AG08396 (cell line): ENCODE results near the gene MTARC1.

Experiments
- DNase-seq: peaks from one replicate; pipeline ENCODE4 v3.0.0; 2012; ENCODE audit warnings: low spot score, mixed read lengths

MTARC1 gene

DNA sequence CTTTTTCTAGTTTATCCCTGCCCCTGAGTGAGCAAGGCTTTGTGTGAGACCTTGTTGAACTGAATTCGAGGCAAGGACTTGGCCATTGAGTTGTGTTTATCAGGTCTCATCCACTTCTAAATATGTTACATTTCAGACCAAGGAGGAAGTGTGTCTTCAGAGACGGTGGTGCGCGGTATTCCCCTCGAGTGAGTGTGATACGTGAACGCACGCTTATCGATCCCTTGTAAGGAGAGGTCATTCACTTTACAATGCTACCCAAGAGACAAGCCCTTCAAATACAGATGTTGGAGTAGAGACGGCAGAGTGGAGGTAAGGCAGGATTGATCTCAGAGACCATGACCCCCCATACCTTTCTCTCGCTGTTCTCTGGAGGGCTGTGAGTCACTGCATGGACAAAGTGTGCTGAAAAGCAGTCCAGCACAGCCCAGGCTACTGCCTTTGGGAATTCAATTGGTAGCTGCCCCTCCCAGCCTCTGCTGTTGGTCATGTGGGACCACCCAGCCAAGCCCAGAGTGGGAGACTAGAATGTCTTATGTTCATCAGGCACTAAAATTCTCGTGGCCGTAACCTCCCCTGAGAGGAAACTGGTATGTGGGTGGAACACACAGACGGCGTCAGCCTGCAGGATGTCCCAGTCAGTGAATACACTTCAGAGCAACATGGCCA is 16.3 kb upstream of the MTARC1 start:
- no peak for DNase-seq

DNA sequence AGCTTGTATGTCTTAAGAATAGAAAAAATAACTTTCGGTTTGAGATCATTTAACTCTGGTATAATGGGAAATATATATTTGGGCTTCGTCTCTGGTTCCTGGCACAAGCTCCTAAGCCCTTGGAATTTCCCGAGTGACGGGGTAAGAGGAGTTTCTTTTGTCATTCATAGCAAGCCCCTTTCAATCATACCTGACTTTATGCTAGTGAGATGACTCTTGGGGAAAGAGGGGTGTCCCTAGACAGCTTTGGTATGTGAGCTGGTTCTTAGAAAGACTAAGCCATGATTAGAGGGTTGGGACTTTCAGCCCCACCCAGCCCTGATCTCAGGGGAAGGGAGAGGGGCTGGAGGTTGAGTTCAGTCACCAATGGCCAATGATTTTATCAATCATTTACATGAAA is 13.9 kb upstream of the MTARC1 start:
- no peak for DNase-seq

DNA sequence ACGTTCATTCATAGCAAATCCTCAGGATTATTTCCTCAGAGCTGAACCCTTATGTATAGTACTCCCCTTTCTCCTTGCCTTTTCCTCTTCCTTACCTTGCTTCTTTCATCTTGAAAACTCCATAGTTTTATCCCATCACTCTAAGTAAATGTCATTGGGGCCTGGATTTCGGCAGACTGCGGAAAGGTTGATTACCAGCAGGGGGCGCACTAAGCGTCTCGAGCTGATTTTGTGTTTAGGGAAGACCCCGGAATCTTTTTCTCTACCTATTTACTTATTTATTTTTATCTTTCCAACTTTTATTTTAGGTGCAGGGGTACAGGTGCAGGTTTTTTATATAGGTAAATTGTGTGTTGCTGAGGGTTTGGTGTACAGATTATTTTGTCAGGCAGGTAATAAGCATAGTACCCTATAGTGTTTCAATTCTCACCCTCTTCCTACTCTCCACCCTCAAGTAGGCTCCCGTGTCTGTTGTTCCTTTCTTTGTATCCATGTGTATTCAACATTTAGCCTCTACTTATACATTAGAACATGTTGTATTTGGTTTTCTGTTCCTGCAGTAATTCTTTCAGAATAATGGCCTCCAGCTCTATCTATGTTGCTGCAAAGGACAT is 11.4 kb upstream of the MTARC1 start:
- DNase-seq, result peak; percentile 44

DNA sequence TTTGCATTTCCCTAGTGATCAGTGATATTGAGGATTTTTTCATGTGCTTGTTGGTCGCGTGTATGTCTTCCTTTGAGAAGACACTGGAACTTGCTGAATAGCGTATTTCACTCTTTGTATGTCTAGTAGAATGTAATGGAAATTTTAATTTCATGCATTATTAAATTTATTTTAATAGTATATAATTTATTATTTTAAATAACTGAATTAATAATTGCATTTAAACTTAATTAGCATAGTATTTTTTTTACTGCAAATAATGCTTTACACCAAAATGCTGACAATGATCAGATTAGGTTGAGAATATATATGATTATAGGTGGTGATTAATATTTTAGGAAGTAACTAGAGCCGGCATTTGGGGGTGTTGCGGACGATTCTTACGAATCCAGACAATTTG is 10.5 kb upstream of the MTARC1 start:
- no peak for DNase-seq

DNA sequence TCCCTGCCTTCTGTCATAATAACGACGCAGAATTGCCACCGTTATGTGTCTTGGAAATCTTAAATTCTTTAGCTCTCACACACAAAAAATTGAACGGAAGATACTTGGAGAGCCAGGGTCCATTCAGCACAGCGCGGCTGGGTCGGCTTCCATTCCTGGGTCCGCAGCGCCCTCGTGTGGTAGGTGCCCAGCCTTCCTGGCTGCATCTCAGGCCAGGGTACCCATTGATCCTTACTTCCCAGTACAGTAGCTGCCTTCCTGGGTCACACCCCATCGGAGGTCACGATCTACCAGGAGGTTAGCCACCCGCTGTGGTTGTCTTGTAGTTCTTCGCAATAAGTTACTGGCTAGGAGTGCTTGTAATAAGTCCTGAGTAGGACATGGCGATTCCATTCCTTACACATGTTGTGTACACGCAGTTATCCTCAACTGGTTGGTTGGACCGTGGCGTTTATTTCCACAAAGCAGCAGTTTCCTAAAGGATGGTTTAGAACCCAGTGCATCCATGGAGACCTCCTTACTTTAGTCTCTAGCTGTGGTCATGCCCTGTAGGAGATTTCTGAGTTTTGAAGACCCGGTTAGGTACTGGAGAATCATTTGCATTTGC is 9.9 kb upstream of the MTARC1 start:
- peak; percentile 88 for DNase-seq

DNA sequence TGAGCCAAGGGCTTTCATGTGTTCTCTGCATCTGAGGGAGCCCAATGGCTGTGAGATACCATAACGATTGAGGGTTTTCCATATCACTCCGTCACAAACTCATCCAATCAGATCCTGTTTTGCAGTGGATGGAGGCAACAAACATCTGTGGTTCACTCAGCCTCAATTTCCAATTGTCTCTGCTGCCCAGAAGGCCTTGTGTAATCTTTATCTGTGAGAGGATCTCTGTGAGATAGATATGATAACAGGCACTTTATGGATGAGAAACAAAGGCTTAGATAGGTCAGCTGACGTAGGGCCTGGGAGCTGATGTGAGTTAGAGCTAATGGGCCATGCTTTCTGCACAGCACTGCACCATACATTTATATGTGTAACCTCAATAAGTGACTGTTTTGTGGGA is 3.3 kb upstream of the MTARC1 start:
- no peak for DNase-seq

DNA sequence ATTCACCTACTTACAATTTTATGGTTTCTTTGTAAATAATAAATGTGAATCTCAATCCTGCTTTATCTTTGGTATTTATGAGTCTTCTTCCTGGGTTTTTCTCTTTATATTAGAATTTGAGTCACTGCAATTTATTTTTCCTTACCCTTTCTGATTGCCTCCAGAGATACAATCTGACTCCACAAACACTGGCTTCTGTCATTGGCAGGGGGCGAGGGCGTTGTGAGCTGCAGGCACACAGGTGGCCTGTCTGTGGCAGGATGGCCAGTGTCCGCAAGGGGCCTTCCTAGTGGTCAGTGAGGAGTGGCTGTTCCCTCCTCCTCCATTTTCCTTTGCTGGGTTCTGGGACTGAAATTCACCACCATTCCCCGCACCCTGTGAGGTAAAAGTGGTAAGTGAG is 2.0 kb upstream of the MTARC1 start:
- no peak for DNase-seq

DNA sequence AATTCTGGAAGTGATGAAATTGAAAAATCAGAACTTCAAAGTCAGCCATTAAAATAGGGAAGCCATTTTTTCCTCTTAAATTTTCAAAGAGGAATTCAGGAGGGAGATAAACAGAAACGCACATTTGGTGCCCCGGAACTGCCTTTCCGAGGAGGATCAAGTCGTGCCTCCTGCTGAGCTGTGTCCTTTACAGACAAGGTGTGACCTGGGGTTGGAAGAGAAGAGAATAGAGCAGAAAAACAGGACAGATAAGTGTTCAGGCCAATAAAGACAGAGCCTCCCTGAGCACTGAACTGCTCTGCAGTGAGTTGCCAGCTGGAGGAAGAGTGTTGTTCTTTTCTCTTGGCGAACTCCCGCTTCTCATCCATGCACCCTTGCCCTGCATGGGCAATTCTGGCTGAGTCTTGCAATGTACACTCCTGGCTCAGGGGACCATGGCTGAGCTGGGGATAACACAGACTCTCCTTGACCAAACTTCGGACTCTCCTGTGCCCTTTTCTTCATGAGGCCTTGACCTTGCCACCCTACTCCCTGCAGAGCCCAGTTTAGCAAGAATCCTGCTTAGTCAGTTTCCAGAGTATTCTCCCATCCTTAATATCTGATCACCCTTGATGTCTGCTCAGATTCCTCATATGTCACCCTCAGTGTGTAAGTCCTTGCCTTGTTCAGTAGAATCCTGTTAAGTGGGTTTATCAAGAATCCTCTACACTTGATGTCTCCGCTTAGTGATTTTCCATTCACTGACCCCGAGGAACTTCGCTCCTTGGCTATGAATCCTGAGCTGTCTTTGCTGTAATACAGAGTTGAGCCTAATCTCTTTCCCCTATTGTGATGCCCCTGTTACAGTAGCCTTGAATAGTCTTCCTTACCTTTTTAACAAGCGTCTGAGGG is 1.3 kb upstream of the MTARC1 start:
- DNase-seq, result no peak

DNA sequence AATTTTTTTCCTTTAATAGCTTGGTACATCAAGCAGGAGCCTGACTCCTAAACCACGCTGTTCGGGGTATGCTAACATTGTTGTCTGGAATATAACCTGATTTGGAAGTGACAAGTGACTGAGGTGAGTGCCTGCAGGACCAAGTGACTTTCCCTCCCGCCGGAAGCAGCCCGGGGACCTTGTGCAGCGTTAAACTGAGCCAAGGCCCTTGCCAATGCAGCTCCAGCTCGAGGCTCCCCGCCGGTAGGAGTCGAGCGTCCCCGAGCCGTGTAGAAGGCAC is 716 bp upstream of the MTARC1 start:
- peak; percentile 24 for DNase-seq

DNA sequence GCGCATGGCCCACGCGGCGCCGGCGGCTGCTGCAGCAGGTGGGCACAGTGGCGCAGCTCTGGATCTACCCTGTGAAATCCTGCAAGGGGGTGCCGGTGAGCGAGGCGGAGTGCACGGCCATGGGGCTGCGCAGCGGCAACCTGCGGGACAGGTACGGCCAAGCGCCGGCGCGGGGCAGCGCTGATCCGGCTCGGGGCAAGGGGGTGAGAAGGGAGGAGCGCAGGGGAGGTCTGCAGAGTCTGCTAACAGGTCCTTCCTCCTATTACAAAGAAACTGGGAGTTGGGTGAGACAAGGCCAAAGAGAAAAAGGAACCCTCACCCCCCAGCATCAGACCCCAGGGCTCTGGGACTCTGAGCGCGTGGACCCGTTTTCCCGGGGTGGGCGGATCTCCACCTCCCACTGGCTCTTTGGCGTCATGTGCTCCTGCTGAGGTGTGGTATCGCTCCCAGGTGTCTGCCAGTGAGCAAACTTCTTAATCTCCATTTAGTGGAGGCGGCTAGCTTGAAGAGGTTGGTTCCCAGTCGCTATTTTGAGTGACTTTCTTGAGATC is 431 bp downstream of the MTARC1 start:
- no peak for DNase-seq

DNA sequence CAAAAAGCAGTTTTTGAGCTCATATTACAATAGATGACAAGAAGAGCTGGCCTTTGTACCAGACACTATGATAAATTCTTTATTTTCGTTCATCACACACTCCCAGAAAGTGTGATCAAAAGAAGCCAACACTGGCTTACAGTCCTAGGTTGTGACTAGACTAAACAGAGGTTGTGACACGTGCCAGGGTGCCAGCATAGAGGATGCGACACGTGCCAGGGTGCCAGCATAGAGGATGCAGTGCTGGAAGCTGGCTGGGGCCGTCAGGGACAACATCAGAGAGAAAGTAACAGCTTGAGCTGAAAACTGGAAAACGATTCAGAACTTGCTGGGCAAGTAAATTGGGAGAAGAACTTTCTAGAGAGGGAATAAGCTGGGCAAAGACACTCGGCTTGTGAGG is 2.2 kb downstream of the MTARC1 start:
- no peak for DNase-seq

DNA sequence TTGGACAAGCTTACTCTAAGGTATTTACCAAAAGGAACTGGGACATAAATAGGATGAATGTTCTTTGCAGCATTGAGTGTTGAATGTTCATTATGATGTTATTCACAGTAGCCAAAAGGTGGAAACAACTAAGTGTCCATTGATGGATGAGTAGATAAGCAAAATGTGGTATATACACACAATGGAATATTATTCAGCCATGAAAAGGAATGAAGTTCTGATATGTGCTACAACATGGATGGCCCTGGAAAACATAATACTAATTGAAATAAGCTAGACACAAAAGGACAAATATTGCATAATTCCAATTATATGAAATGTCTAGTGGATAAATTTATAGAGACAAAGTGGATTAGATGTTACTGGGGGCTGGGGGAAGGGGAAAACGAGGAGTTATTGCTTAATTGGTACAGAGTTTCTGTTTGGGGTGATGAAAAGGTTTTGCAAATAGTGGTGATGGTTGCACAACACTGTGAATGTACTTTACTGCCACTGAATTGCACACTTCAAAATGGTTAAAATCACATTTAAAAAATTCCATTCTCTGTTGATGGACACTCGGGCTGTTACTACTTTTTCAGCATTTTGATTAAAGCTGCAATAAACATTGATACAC is 2.9 kb downstream of the MTARC1 start:
- DNase-seq, result no peak

DNA sequence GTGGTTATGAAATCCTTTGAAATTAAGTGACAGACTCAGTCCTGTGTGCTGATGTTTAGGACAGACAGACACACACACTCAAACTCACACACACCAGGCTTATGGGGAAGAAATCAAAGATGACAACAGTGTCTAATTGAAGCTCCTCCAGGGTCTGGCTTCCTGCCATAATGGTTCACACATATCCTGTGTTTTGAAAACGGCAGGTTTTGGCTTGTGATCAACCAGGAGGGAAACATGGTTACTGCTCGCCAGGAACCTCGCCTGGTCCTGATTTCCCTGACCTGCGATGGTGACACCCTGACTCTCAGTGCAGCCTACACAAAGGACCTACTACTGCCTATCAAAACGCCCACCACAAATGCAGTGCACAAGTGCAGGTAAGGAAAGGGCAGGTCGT is 4.6 kb downstream of the MTARC1 start:
- DNase-seq, result no peak

DNA sequence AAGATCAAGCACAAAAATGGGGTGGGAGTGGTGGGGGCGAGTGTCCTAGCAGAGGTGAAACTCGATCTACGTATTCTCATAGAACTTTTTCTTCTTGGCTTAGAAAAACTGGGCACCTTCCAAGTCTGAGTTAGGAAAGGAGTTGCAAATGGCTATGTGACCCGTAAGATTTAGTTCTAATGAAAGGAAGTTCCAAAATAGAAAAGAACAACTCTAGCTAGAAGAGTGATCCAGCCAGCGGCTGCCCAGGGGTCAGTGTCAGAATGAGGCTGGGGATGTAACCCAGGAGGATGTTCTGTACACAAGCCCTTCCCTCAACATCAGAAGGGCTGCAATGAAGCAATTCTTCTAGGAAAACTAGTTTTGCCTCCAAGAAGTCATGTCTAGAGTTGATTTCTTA is 5.2 kb downstream of the MTARC1 start:
- DNase-seq, result no peak

DNA sequence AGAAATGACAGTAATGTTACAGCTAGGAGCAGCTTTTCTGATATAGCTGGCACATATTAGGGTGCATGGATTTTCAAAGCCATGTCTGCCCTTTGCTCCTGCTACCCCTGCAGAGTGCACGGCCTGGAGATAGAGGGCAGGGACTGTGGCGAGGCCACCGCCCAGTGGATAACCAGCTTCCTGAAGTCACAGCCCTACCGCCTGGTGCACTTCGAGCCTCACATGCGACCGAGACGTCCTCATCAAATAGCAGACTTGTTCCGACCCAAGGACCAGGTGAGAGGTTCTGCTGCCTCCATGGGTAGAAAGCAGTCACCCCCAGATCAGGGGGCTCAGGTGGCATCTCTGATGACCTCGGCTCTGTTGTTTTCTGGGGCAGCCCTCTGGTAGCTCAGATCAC is 9.8 kb downstream of the MTARC1 start:
- no peak for DNase-seq

DNA sequence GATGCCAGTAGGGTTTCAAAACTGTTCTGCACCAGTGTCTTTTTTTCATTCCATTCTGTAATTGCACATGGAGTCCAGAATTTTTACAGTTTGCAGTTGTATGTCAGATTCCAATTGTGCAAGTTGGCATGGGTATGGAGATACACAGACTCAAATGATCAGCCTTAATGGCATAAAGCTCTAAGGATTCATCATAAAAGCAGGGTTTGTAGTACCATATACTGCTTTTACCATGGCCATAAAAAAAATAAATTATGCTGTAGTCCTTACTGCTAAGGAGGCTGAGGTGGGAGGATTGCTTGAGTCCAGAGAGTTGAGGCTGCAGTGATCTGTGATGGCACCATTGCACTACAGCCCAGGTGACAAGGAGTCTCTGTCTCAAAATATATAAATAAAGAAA is 10.3 kb downstream of the MTARC1 start:
- DNase-seq, result no peak

DNA sequence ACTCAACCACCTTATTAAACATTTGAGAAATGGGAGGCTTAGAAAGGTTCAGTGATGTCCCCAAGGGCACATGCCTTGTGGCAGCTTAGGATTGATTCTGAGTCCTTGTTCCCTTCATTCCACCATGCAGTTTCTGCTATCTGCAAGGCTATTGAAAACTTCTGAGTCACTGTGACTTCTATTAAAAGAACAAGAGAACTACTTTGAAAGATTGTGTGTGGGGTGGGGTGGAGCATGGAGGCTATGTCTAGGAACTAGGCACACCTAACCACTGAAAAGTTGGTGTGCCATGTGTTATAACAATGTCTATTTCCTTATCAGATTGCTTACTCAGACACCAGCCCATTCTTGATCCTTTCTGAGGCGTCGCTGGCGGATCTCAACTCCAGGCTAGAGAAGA is 10.8 kb downstream of the MTARC1 start:
- no peak for DNase-seq

DNA sequence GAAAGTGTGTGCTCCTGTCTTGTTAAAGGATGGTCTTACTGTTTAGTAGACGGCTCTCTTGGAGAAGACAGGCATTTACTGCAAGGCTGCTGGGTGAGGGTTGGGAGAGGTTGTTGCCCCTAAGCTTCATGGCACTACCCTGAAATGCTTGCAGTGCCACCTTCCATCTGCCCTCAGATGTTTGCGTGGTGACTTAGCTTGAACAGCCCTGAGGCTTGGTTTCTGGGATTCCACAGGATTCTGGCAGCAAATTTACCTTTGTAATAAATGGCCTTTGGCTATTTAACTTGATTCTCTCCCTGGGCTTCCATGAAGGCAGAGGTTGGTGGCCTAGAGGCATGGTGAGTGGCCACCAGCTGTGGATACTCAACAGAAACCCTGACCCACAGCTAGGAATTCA is 11.6 kb downstream of the MTARC1 start:
- no peak for DNase-seq

DNA sequence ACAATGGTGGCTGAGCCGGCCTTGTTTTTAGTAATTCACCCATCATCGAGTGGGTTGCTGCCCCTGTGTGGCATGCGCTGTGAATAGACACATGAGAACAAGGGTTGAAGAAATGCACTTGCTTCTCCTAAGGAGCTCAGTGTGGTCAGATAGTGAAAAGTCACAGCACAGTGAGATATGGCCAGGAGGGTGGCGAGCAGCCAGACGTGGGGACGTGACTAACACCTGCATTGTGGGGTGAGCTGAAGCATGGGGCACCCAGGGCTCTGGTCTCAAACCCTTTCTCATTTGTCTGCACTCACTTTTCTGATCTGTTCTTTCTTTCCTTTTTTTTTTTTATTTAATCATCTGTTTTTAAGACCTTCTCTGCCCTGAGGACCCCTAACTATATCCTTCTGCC is 13.5 kb downstream of the MTARC1 start:
- DNase-seq, result no peak

DNA sequence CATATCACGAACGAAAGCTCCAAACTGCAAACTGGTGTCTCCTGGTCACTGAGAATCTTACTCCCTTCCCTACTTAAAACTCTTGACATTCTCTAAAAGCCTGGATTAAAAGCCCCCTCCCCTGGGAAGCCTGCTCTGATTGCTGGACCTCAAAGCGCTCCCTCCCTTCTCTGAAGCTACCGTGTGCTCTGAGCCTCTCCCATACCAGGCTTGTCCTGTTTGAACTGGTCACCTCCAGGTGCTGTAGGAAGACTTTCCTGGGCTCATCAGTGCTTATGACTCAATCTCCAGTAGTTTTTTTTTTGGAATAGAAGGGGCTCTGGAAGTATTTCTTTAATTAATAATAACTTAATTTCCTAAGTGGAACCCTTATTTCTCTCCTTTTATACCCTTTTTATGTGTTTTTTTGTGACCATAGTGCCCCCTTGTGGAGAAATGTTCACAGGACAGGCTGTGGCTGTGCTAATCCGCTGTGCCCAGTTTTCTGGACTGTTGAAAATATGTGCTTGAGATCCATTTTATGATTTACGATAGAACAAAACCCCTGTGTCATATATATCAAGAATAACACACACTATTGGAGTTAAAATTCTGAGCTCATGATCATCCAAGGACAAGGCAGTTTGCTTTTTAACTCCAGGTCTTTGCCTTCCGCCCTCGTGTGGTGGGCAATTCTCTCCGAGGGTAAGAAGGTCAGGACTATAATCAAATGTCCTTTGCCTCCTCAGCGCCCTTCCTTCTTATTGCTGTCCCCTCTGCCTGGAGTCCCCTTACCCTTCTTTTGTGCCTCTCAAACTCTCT is 16.9 kb downstream of the MTARC1 start:
- peak; percentile 49 for DNase-seq

DNA sequence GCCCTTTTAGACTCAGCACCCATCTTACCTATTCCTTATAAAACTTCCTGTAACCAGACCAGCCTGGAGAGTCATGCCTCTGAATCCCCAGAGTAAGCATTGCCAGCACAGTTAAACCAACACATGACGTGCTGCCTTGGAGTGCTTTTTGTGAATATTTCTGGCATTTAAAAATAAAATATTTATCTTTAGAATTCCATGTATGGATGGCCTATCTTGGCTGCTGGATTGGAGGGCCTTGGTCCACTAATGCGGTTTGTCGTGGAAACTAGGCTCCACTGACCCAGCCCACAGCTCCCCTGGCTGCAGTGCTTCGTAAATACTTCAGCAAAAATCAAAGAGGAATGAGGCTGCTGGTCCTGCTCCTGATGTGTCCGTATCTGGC is 17.5 kb downstream of the MTARC1 start:
- DNase-seq, result peak; percentile 52

DNA sequence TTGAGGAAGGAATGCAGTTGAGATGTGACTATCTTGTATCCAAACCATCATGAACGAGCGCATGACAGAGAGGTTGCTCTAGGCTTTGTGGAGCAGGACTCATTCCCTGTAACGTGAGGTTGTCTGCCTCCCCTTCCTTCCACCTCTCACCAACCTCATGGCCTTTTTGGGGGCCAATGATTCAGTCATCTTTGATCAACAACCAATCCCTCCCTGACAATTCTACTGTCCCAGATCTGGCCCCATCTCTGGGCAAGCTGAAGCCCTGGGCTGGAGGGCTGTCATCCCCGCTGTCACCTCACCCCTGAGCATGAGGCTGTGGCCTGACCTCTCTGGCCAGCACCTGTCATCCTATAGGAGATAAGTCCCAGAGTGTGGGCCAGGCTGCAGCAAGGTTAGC is 19.7 kb downstream of the MTARC1 start:
- no peak for DNase-seq
